IPS DF 4.7 (cell line): ENCODE data around the gene SMYD1.

Experiments used
- DNase-seq: peaks from one replicate; pipeline ENCODE4 v3.0.0-alpha.2; 2013; ENCODE audit warnings: low spot score; ENCODE audit errors: extremely low read depth

SMYD1 gene

GRCh38 chr2:88141952-88142351, 74.3 kb downstream of the SMYD1 start:
- DNase-seq, result no peak

GRCh38 chr2:88144271-88144670, 76.6 kb downstream of the SMYD1 start:
- no peak for DNase-seq

- no peak for DNase-seq
These were observed 77.4 kb downstream of the SMYD1 start for GRCh38 chr2:88144914-88145497.

- DNase-seq, result no peak
These were observed 79.0 kb downstream of the SMYD1 start for GRCh38 chr2:88146590-88146989.

- DNase-seq, result no peak
These were observed 79.5 kb downstream of the SMYD1 start for GRCh38 chr2:88147145-88147544.

- no peak for DNase-seq
These were observed 81.4 kb downstream of the SMYD1 start for GRCh38 chr2:88148929-88149438.

- DNase-seq, result no peak
These were observed 91.9 kb downstream of the SMYD1 start for GRCh38 chr2:88159481-88159880.

- DNase-seq, result peak; percentile 28
These were observed 92.4 kb downstream of the SMYD1 start for GRCh38 chr2:88159955-88160415.

GRCh38 chr2:88160517-88160916, 92.9 kb downstream of the SMYD1 start:
- no peak for DNase-seq

GRCh38 chr2:88161446-88162244, 94.0 kb downstream of the SMYD1 start:
- DNase-seq, result no peak
